ENCODE measurements around the gene AUTS2.

The AUTS2 gene

DNA sequence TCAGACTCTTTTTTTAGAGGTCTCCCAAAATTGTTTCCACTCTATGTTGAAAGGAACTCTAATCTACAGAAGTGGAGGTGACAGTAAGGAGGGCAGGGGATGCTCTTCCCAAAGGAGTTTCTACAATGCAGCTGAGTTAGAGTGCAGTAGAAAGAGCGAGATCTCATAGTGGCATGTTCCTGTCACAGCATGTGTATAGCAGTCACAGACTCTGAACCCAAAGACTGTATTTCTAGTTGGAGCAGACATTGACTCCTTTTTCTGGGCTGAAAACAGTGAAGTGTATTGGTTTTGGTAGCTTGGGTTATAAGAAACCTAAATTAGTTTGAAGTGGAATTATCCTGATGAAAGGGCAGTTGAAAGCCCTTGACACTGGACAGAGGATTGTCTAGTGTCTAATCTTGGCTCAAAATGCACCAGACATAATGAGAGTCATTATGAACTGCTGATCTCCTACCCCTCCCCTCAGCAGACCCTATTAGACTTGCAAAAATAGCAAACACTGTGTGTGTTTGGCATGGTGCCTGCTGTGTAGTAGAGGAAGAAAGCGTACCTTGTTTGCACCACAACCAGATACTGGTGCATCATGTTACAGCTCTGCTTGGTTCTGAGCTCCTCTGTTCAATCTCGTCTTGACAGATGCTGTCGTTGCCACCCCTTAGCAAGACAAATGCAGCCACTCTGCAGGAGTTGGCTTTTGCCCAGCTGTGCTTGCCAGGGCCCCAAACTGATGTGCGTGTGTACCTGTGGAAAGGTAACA, 336.0 kb downstream of the AUTS2 start:
- no peak for DNase-seq (ENCODE audit: low read depth, low spot score)

DNA sequence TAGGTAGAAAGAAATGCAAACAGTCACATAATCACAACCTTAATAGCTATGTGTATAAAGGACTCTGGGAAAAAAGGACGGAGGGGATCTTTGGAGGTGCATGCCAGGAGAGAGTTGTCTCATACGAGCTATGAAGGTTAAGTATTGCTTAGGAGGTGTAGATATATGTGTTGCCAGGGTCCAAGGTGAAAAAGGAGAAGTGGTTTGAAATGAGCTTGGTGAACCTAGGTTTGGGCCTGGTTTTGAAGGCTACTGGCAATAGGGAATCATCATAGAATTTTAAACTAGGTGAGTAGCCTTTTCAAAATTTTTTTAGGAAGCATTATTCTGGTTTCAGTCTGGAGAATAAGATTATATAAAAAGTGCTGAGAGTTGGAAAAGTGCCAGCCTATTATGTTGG, 336.8 kb downstream of the AUTS2 start:
- no peak for DNase-seq (ENCODE audit: low read depth, low spot score)

DNA sequence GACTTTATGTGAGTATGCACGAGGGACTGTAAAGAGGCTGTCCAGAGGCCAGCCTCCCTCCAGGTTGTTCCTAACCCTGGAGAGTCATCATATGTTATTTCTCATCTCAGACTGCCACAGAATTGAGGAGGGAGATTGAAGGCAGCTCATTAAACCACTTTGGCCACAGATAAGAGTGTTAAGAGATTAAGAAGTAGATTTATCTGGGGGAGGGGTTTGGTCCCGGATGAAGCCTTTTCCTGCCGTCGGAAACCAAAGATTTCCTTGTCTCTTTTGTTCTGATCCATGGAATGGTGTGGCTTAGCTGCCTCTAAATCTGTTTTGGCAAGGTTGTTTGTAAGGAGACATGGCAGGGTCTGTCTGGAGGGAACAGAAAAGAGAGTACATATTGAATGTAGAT, 338.8 kb downstream of the AUTS2 start:
- DNase-seq (ENCODE audit: low read depth, low spot score): no peak

DNA sequence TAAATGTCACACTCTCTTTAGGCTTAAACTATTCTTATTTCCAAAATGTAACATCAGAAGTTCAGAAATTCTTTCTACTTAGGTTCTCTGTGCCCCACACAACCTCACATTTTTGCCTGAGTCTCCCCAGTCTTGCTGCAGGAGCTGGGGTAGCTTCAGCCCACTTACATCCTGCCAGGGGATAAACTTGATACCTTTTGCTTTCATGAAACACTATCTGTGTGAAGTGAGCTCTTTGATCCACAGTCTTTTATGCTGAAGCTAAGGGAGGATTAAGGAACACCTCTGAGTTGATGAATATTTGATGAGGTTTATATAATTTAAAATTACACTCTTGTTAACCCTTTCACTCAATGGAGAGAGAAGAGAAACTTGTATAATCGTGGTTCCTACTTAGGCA, 341.0 kb downstream of the AUTS2 start:
- no peak for DNase-seq (ENCODE audit: low read depth, low spot score)

DNA sequence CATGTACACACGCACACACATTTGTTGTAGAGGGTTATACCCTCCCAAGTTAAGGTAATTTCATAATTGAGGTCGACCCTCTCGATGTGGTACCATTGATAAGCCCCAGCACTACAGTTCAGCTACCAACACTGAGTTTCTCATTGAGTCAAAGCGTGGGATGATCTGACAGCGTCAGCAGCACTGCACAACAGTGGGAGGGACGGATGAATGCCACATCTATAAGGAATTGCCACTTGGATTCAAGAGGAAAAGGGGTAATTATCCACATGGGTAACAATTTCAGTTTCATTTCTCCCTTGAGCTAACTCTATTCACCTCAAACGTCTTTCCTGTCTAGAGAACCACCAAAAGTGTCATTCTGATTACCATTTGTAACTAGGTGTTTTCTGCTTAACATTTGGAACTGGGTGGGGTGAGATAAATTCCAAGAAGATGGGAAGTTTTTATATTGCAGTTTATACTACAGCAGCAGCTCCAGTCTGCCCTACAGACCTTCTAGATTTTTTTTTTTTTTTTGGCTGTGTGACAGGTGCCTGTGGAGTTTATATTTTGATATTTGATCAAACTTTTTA, 342.9 kb downstream of the AUTS2 start:
- no peak for DNase-seq (ENCODE audit: low read depth, low spot score)

DNA sequence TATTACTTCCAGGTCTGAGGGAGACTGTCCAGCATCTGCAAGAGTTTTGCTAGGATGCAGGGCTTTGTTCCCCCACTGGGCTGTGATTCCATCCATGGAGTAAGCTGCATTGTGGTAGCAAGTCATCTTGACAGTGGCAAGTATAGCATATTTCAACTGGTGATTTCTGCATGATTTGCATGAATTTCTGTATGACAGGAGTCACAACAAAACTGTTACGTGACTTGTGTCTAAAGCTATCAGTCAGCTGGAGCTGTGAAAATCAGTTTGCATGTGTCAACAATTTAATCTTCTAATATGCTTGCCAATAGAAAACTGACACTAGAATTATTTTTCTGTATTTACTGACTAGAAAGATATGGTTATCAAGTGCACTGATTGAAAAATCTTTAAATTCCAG, 344.3 kb downstream of the AUTS2 start:
- DNase-seq (ENCODE audit: low read depth, low spot score): no peak

DNA sequence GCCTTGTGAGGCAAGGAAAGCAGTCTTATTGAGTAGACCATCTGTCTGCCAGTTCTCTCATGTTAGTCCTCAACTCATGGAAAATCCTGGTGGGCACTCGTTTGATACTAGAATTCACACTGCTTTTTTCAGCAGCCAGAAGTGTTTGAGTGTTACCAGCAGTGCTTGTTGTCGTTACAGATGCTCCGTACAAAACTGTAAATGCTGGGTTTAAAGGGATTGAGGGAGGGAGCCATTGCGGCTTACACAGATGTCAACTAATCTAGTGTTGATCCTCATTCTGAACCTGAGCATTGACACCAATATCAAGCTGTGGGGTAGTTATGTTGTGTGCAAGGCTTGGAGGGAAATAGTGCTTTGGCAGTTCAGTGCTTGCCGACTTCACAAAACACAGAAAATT, 348.6 kb downstream of the AUTS2 start:
- no peak for DNase-seq (ENCODE audit: low read depth, low spot score)

DNA sequence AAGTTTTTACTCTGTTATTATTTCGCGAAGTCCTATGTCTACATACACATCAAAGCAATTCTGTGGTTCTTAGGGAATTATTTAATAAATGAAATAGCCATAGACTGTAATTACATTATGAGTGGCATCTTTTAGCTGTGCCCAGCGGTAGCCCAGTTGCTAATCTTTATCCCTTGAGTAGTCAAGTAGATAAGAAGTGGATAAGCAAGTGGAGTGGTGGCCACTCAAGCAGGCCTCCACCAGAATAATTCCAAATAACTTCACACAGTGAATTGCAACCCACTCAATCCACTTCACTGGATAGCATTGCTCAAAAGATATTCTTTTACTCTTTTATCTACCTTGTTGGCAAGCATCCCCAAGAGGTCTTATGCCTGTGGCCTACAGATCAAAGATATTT, 349.7 kb downstream of the AUTS2 start:
- DNase-seq (ENCODE audit: low read depth, low spot score): no peak

DNA sequence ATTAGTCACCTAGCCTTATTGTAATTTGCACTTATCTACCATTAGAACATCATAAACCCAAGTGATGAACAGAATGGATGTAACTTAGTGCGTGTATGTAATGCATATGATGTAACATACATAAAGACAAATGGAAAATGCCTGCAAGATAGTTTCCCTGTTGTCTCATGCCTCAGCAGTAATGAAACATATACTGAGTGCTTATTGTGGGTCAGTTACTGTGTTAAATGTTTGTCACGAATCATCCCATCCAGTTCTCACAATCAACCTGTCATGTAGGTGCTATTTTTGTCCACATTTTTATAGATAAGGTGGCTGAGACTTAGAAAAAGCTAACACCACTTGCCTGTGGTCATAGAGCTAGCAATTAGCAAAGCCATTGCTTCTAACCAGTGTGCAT, 350.8 kb downstream of the AUTS2 start:
- no peak for DNase-seq (ENCODE audit: low read depth, low spot score)

DNA sequence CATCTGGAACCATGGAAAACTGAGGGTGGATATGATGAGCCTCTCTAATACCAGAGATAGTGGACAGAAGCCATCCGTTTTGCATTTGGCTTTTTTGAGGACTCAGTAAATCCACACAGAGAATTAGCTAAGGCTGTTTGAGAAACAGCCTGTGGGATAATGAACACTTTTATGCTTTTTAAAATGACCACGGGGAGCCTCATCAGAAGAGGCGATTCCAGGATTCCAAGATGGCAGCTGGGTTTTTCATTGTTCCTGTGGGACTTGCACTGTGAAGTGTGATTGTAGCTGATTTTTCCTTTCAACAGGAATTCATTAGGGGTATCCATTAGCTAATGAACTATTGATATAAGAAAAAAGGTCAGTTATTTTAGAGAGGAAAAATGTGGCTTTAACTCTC, 353.2 kb downstream of the AUTS2 start:
- DNase-seq (ENCODE audit: low read depth, low spot score): no peak

DNA sequence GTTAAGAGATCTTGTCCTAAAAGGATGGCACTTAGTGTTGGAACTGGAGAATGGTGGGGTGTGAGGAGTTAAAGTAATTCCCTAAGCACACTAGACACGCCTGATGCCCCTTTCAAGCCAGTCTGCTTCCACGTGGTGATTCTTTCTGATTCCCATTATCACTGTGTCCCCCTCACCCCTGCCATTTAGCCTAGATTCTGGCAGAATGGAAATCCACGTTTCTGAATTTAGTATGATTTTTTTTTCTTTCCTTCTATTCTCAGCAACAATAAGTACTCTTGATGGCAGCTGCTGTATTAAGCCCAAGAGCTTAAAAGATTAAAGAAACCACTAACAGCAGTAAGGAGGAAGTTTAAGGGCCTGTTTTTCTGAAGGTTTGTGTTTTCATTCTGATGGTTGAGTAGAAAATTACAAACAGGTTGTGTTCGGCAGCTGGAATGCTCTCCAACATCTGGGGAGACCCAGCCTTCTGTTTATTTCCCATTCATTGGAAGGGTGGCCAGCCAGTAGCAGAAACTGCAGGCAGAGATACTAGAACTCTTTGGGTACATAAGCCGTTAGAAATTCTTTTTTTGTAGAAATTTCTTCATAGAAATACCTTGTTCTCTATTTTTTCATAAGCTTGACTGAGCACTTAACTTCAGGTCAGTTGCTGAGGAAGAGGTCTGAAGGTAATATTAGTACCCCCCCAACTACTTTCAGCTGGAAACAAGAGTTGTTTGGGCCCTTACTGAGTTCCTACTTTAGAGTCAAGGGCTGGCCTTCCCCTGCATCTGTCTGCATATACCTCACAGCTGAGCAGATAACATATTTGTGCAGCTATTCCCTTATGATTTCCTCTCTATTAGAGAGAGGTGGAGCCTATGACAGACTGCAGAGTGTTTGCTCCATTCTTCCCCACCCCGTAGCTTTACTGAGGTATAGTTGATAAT, 355.1 kb downstream of the AUTS2 start:
- no peak for DNase-seq (ENCODE audit: low read depth, low spot score)

DNA sequence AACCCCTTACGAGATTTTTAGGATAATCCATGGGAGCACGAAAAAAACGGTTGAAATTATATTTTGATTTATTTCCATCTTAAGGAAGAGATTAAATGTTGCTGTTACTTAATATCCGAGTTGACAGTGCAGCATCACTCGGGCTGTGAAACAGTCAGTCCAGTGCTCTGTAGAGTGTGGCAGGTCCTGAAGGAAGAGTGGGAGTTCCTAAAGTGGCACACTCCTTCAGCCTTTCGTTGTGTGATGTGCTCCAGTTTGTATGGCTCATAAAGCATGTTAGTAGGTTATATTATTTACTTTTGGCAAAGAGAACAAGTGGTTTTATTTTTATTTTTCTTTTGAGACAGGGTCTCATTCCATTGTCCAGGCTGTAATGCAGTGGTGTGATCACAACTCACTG, 358.3 kb downstream of the AUTS2 start:
- DNase-seq (ENCODE audit: low read depth, low spot score): no peak

DNA sequence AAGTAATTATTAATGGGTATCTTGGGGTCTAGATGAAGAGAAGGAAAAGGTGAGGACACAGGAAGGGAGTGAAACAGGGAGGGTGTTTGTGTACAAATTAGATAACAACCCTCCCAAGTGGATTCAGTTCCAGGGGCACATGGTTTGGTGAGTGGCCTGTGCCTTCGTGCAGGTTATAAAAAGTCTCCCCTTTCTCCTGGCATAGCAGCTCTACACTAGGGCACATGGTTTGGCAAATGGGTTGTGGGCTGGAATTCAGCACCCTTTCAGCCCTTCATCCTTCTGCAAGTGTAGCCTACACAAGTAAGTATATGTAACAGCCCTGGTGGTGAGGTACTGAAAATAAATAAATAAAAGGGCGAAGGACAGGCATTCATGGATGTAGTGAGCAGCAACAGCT, 359.4 kb downstream of the AUTS2 start:
- DNase-seq (ENCODE audit: low read depth, low spot score): no peak

DNA sequence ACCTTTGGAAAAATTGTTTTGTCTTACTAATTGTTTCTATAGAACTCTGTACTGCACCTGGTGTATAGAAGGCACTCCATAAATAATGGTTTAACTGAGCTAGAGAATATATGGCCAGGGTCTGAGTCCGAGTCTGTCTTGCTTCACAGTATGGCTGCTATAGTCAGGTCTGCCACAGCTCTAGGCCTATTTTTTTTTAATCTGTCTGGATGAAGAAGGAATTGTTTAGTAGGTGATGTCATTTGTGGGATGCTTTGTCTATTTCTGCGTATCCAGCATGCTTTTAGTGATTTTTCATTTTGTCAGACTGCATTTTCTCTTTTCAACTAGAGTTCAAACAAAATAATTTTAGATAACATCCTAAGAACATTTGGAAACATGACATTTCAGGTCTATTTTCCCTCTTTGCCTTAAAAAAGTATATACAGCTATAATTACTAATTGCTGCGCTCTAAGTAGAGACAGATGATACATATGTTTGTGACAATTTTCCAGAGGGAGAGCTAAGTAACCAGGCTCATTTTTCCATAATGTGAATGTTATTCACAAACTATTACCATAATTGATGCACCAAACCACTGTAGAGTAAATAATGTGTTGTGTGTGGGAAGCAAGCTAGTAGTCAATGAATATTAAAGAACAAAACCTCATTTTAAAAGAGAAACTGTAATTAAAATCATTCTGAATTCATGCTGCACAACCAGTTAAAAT, 361.7 kb downstream of the AUTS2 start:
- no peak for DNase-seq (ENCODE audit: low read depth, low spot score)

DNA sequence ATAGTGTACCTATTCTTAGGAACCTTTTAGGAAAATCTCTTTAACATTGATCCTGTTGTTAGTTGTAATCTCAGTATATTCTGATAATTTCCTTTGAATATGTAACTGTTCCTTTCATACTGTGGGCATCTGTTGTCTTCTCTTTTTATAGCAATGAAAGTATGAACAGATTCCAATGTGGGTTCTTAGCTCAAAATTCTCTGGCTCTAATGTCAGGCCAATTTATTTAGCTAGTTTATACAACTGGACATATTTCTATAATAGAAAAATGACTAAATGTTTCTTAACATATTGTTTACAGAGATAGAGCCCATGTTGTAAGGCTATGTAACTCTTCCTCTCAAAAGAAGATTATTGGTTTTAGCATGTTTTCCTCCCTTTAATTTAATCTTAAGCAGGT, 363.2 kb downstream of the AUTS2 start:
- DNase-seq (ENCODE audit: low read depth, low spot score): no peak

DNA sequence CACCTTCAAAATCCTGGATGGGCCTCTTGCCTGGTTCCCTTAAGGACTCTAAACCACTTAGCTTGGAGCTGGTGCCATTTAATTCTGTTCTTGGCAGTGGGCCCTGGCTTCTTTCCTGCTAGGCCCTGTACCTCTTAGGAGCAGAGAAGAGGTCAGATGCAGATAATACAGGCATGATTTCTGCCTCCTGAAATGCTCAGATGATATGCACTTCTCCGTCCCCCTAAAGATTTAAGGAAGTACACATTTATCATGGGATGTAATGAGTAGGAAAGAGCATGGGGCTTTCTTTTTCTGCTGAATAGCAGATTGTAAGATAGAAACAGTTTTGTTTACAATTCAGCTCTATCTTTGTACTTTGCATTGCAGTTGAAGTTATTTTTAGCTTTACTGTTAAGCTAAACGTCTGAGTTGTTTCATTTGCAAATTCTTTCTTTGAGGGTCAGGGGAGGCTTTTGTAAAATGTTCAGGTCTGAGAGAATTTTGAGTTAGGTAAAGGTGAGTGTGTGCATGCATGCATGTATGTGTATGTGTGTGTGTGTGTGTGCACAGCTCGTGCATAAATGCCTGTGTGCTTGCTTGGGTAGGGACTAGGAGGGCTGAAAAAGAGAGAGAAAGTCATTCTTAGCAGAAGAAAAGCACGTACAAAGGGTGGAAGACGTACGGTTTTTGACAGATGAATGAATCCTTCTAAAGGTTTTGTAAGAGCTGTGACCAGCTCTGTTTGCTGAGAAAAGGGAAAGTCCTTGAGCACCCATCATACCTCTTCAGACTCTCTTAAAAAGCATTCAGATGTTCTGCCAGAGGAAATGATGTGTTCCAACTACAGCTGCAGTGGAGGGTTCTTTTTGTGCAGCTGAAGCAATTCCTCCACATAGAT, 364.2 kb downstream of the AUTS2 start:
- DNase-seq (ENCODE audit: low read depth, low spot score): no peak

DNA sequence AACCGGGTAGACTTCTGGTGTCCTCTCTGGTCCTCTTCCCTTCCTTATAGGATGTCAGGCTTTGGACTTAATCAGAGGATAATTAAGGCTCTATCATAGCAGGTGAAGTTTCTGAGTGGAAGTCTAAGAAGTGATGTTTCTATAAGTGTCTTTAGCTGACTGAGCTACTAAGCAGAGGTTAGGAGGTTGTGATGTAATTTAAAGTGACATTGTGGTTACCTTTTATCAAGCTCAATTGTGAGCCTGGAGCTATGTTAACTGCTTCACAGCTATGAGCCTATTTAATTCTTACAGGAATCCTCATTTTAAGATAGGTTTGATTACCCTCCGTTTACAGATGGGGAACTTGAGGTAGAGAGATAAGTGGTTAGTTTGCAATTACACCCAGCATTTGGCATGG, 365.1 kb downstream of the AUTS2 start:
- DNase-seq (ENCODE audit: low read depth, low spot score): no peak

DNA sequence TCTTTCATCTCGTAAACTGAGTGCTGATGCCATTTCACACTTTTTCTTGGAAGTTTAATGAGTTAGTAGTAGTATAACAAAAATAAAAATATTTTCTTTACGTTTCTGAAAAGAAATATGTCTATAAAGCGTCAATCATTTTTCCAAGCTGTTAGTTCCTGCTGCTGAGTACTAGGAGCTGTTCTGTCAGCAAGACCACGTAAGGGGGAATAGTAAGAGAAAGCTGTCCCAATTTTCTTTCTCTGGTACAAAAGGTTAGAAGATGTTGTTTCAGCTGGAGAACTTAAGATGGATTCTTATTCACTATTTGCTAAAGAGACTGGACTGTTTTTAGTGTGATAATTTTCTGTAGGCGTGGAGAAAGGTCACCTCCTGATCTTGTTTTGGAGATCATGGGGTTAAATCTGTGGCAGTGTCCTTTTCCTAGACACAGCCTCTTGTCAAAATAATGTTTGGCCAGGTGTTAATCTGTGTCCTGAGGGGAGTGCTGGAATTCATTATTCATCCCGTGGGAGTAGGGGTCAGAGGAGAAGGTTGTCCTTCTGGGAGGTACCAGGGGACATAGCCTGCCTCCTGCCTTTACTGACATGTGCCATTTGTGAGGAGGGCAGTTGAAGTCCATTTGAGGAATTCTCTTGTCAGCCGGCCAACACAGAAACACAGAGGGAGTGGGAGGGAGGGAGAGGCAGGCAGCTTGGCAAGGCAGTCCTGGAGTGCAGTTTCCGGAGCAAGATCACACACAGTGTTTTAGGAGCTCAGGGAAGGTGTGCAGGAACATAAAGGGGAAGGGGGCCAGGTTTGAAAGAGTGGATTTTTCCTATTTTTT, 368.7 kb downstream of the AUTS2 start:
- DNase-seq (ENCODE audit: low read depth, low spot score): no peak

DNA sequence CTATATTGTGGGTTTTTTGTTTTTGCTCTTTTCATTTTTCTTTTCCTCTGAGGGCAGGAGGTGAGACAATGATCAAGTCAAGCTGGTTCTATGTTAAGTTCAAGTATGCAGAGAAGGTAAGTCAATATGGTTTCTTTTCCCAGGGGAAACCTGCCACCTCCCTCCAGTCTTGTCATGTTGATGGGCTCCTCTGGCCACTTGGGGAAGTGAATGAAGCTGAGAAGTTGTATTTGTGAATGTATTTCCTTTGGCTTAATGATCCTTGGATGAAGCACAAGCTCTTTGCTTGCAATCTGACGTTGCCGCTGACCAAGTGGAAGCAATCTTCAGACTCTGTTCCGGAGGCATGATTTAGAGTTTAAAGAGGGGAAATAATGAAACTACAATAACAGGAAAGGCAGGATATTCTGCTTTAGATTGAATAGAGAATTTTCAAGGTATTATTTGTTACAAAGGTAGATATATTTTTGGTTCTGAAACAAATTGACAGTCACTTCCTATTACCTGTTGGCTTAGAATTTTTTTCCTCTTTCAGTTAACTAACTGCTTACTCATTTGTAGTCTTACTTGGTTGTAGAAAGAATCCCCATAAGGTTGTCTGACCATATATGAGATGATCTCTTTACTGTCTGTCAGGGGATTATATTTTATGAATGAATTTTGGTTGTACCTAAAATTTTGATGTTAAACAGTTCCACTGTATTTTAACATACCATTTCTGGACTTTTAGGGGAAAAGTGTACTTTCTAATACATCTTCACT, 369.6 kb downstream of the AUTS2 start:
- DNase-seq (ENCODE audit: low read depth, low spot score): peak; percentile 17
